A673 (cell line): Measurements from ENCODE around the gene CGB2. TPM values are rescaled to one million over a fixed set of nuclear protein-coding genes. Genes with fewer than 3 reads are reported as not detected.

Experiments used
- BruUV-seq: library from RNA; stranded (reverse); fragments of 400-500 nt; replicated peaks from 2 replicates; lab custom pipeline; 2021; lab: Mats Ljungman, UMichigan
- CTCF ChIA-PET: fragments of 300-600 bp; sonication (Branson Sonifier 250); formaldehyde crosslinking; loops from one replicate; lab custom pipeline; 2022; ENCODE audit warnings: antibody characterized with exemption; lab: Charles Lee
- POLR2A ChIA-PET: fragments of 300-600 bp; sonication (Branson Sonifier 250); formaldehyde crosslinking; loops from one replicate; lab custom pipeline; 2022; ENCODE audit warnings: antibody characterized with exemption; ENCODE audit not compliant: low non-redundant PET; lab: Charles Lee
- DNase-seq: peaks from one replicate; pipeline ENCODE4 v3.0.0-alpha.2; 2015; ENCODE audit warnings: low spot score
- H3K27ac ChIP-seq: fragments of 200-600 bp; sonication (generic); 2 replicates; pipeline ENCODE4 v1.5.1; 2016; ENCODE audit warnings: mixed run types, low read depth, mild to moderate bottlenecking, mixed read lengths, antibody characterized with exemption, low read length; ENCODE audit not compliant: poor library complexity, severe bottlenecking
- H3K27me3 ChIP-seq: fragments of 200-600 bp; sonication (generic); replicated peaks from 2 replicates; pipeline ENCODE4 v1.6.1; 2017; ENCODE audit warnings: mixed run types, low read depth, mild to moderate bottlenecking, mixed read lengths, antibody characterized with exemption, low read length; ENCODE audit not compliant: insufficient read depth, poor library complexity
- H3K36me3 ChIP-seq: fragments of 200-600 bp; sonication (generic); 2 replicates; pipeline ENCODE4 v1.6.1; 2016; ENCODE audit warnings: mixed run types, mild to moderate bottlenecking, mixed read lengths, antibody characterized with exemption, low read length; ENCODE audit not compliant: insufficient read depth, poor library complexity, severe bottlenecking
- H3K4me1 ChIP-seq: fragments of 200-600 bp; sonication (generic); 2 replicates; pipeline ENCODE4 v1.6.1; 2017; ENCODE audit warnings: mixed run types, mild to moderate bottlenecking, mixed read lengths, antibody characterized with exemption, low read length; ENCODE audit not compliant: insufficient read depth, poor library complexity, severe bottlenecking
- H3K4me3 ChIP-seq: fragments of 200-600 bp; sonication (generic); 2 replicates; pipeline ENCODE4 v1.5.1; 2016; ENCODE audit warnings: low read depth, mixed run types, mild to moderate bottlenecking, mixed read lengths, low read length; ENCODE audit not compliant: poor library complexity, severe bottlenecking
- H3K9me3 ChIP-seq: fragments of 200-600 bp; sonication (generic); 2 replicates; pipeline ENCODE4 v1.6.1; 2016; ENCODE audit warnings: mixed run types, low read depth, mild to moderate bottlenecking, mixed read lengths, antibody characterized with exemption, low read length; ENCODE audit not compliant: poor library complexity, severe bottlenecking
- EZH2 ChIP-seq: fragments of 200-600 bp; sonication (generic); IDR thresholded peaks from 2 replicates; pipeline ENCODE4 v1.6.1; 2017; ENCODE audit warnings: borderline replicate concordance, low read depth, mild to moderate bottlenecking, mixed read lengths, antibody characterized with exemption, low read length; ENCODE audit not compliant: poor library complexity, severe bottlenecking
- intact Hi-C: fragments of 100-400 bp; cut with micrococcal nuclease; formaldehyde crosslinking; loops from one replicate; pipeline ENCODE4 v1.10.0; 2022; ENCODE audit not compliant: unreplicated experiment
- total RNA-seq: library from RNA; stranded (reverse); gene quantifications from 2 replicates; pipeline ENCODE4 v1.2.3, GENCODE V29; 2021
- TF ChIP-seq, protein P1 (sequence below): fragments of 300-800, 200-600 bp; sonication (generic); conservative IDR thresholded peaks from 2 replicates; pipeline ENCODE4 v1.5.1; 2017; ENCODE audit warnings: low read depth, mild to moderate bottlenecking, antibody characterized with exemption, low read length, moderate library complexity, mixed read lengths

Gene CGB2
- total RNA-seq, 1 experiment from 2014 or later: not detected

DNA sequence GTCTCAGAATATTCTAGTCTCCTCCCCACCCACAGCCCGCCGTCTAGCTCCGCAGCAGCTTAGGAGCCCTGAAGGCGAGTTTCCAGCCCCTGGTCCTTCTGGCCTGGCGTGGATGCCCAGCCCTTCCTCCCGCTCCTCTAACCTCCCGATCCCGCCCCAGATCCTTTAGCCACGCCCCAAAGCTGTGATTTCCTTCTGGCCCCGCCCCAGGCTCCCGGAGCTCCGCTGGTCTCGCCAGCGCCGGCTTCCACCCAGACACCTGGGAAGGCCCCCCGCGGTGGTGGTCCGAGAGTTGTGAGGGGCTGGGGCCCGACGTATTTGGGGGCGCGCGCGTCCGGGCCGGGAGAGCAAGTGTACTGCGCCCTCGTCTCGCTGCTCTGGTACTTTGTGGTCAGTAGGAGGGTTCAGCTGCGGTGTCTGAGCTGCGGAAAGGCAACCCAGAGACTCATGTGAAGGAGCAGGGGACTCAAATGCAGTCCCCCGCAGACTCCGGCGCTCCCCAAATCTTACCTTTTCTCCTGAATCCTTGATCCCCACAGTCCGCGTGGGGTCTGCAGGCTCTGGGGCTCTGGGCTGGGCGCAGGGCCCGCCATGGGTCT is 26.0 kb downstream of the CGB2 start, which contains the start of gene CGB7:
CGB7 (minus strand) TSS at position 114 of the 599 bp plus-strand sequence. CDS start 2,374 bp downstream, outside the sequence.
- peaks cover 7% of the 10 kb centered on the region for H3K4me1 ChIP-seq
- H3K27me3 ChIP-seq: no peaks in the 10 kb centered on the region
- intact Hi-C loops: no loop called here
- H3K27ac ChIP-seq: no peak within 1 kb of the TSS
- DNase-seq: peak; percentile 50
- H3K4me3 ChIP-seq: peak within 1 kb of the TSS; percentile 55
- POLR2A ChIA-PET: interaction anchor here (0.5 kb wide), 1 partner anchor 173 kb away, joined by 8 read pairs; no protein-coding TSS in a partner anchor
- H3K36me3 ChIP-seq: no peaks in the 10 kb centered on the region
- no TSS peak for BruUV-seq
- H3K9me3 ChIP-seq: no peaks in the 10 kb centered on the region
- TF ChIP-seq, protein P1, sequence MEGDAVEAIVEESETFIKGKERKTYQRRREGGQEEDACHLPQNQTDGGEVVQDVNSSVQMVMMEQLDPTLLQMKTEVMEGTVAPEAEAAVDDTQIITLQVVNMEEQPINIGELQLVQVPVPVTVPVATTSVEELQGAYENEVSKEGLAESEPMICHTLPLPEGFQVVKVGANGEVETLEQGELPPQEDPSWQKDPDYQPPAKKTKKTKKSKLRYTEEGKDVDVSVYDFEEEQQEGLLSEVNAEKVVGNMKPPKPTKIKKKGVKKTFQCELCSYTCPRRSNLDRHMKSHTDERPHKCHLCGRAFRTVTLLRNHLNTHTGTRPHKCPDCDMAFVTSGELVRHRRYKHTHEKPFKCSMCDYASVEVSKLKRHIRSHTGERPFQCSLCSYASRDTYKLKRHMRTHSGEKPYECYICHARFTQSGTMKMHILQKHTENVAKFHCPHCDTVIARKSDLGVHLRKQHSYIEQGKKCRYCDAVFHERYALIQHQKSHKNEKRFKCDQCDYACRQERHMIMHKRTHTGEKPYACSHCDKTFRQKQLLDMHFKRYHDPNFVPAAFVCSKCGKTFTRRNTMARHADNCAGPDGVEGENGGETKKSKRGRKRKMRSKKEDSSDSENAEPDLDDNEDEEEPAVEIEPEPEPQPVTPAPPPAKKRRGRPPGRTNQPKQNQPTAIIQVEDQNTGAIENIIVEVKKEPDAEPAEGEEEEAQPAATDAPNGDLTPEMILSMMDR: no peak
- TF ChIP-seq EZH2: no peak
- CTCF ChIA-PET: no interaction called here

DNA sequence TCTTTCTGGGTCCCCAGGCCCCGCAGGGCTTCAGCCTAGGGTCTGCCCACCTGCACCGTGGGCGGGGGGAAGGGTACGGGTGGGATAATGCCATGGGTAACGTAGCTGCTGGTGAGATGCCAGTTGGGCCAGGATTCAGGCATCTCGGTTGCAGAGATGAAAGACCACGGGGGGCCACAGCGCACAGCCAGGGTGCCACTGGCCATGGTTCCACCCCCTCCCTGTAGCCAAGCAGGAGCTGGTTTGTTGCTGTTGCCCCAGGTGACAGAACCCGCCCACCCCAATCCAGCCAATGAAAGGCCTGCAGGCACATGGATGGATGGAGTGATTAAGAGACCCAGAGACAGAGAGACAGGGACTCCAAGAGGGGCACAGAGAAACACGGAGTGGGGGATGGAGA is 26.9 kb downstream of the CGB2 start:
- ChIA-PET CTCF (no interaction called here), POLR2A (no interaction called here)
- no TSS peak for BruUV-seq

DNA sequence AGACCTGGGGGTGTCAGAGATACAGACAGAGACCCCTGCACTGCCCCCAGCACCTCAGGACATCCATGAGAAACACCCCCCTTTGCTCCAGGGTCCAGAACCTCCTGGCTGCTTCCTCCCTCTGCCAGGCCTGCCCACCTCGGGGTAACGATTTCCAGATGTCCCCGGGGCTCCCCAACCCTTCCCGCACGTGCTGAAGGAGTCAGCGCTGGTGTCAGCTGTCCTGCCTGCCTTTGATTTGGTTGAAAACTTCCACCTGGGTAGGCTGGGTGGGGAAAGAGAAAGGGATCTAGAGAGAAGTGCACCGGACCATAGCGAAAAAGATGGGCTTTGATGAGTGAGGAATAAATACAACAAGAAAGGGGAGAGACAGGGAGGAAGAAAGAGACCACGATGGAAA is 27.4 kb downstream of the CGB2 start:
- CTCF ChIA-PET: interaction anchor here (0.6 kb wide), 1 partner anchor 37 kb away, joined by 7 read pairs; no protein-coding TSS in a partner anchor
- Histone ChIP-seq H3K4me1 (peaks cover 7% of the 10 kb centered on the region), H3K9me3 (no peaks in the 10 kb centered on the region), H3K36me3 (no peaks in the 10 kb centered on the region), H3K27ac (no peak overlapping the region), H3K27me3 (no peaks in the 10 kb centered on the region), H3K4me3 (no peak overlapping the region)
- intact Hi-C loops: no loop called here
- POLR2A ChIA-PET: no interaction called here
- BruUV-seq: no TSS peak
- no peak for DNase-seq
- TF ChIP-seq EZH2: no peak
- TF ChIP-seq, protein P1: no peak

More for the DNA sequence above, 26.9 kb downstream of the CGB2 start:
- DNase-seq: peak; percentile 54
- no peaks in the 10 kb centered on the region for H3K27me3 ChIP-seq
- intact Hi-C loops: no loop called here
- H3K9me3 ChIP-seq: no peaks in the 10 kb centered on the region
- no peaks in the 10 kb centered on the region for H3K36me3 ChIP-seq
- no peak overlapping the region for H3K4me3 ChIP-seq
- no peak overlapping the region for H3K27ac ChIP-seq
- H3K4me1 ChIP-seq: peaks cover 7% of the 10 kb centered on the region
- no peak for TF ChIP-seq EZH2
- TF ChIP-seq, protein P1: no peak
